HG02798 (cell line): ENCODE data around the gene RASD2.

Experiments
- ATAC-seq: cut with Tn5 transposase; IDR thresholded peaks from one replicate; pipeline ENCODE4 v1.9.1; 2021; ENCODE audit warnings: mild to moderate bottlenecking; ENCODE audit not compliant: unreplicated experiment, poor library complexity

Gene RASD2

GRCh38 chr22:35539487-35539886 is 1.1 kb upstream of the RASD2 start:
- ATAC-seq = no peak

DNA sequence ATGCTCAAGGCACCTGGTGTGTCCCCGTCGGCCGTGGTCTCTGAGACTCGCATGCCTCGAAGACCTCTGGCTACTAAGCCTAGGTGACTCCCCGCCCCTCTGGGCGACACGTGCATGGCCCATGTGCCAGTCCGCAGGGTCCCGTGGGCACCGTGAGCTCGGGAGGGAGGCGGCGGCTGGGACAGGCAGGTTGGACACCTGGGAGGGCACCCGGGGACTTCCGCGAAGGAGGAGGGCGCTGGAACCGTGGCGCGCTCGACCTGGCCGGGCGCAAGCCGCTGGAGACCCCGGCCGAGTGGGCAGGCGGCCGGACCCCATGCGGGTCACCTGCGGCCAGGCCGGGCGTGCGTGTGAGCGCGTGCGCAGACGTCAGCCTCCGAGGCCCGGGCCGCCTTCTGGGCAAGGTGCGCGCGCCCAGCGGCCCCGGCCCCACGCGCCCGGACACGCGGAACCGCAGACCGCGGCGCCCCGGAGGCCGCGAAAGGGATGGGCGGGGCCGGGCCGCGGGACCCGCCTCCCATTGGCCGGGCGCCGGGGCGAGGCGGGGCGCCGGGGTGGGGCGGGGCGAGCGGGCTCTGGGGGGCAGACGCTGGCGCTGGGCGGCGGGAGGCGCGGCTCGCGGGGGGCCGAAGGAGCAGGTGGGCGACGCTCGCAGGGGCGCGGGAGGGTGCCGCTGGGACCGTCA is 579 bp upstream of the RASD2 start:
- peak; percentile 84 for ATAC-seq

- no peak for ATAC-seq
Measured at GRCh38 chr22:35541254-35541748, 670 bp downstream of the RASD2 start.

GRCh38 chr22:35542157-35542938 is 1.7 kb downstream of the RASD2 start:
- ATAC-seq = no peak

DNA sequence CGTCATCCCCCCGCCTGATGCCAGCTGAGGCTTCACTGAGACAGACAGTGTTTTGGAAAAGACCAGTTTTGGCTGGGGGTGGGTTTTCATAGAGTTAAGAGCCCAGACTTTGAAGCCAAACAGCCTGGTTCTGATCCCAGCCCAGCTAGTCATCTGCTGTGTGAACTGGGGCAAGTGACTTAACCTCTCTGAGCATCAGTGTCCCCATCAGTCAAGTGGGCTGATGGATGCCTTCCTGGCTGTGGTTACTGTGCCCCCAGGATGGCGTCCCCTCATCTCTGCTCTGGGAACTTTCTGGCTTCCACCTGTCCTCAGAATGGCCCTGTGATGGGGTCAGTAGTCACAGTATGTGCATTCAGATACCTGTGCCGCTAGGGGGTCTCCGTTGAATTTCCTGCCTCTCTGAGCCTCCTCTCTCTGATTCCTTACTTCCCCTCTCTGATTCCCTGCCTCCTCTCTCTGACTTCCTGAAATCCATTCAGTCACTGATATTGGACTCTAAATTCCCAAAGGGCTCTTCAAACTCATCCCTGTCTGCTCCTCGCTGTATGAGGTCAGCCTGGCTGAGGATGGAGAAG is 2.4 kb downstream of the RASD2 start:
- ATAC-seq = no peak

DNA sequence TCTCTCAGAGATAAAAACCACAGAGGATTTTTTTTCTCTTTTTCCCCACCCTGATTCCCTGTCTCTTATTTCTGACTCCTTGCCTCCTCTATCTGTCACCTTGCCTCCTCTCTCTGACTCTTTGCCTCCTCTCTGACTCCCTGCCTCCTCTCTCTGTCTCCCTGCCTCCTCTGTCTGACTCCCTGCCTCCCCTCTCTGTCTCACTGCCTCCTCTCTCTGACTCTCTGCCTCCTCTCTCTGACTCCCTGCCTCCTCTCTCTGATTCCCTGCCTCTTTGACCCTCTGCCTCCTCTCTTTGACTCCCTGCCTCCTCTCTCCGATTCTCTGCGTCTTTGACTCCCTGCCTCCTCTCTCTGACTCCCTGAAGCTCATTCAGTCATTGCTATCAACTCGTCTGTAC is 3.1 kb downstream of the RASD2 start:
- no peak for ATAC-seq

GRCh38 chr22:35544189-35544588 is 3.6 kb downstream of the RASD2 start:
- ATAC-seq = no peak

DNA sequence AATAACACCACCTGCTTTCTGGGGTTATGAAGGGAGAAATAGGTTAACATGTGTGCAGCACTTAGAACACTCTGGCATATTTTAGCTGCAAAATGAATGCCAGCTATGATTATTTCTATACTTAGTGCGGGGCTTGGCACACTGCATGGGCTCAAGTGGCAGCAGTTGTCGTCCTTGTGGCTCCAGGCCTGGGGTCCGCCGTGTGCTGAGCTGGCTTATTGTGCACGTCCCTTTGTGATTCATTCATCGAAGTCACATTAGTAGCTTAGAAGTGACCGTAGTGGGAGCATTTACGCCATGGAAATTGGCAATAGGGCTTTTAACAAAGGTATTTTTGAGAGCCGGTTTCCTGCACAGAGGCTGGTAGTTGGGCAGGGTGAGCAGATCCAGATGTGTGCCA is 4.2 kb downstream of the RASD2 start:
- ATAC-seq = no peak

DNA sequence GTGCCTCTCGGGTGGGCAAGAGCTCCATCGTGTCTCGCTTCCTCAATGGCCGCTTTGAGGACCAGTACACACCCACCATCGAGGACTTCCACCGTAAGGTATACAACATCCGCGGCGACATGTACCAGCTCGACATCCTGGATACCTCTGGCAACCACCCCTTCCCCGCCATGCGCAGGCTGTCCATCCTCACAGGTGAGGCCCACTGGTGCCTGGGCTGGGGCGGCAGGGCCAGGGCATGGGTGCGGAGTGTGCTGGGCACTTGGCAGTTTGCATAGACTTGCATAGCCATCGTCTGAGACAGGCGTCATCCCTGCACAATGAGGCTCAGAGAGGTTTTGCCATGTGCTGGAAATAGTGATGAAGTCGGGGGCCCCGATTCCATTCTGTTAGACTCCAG is 6.3 kb downstream of the RASD2 start:
- ATAC-seq = no peak

- no peak for ATAC-seq
Measured at GRCh38 chr22:35547987-35548721, 7.5 kb downstream of the RASD2 start.

GRCh38 chr22:35548722-35549112 is 8.1 kb downstream of the RASD2 start:
- ATAC-seq = no peak

- no peak for ATAC-seq
Measured at GRCh38 chr22:35549328-35549727, 8.7 kb downstream of the RASD2 start.

DNA sequence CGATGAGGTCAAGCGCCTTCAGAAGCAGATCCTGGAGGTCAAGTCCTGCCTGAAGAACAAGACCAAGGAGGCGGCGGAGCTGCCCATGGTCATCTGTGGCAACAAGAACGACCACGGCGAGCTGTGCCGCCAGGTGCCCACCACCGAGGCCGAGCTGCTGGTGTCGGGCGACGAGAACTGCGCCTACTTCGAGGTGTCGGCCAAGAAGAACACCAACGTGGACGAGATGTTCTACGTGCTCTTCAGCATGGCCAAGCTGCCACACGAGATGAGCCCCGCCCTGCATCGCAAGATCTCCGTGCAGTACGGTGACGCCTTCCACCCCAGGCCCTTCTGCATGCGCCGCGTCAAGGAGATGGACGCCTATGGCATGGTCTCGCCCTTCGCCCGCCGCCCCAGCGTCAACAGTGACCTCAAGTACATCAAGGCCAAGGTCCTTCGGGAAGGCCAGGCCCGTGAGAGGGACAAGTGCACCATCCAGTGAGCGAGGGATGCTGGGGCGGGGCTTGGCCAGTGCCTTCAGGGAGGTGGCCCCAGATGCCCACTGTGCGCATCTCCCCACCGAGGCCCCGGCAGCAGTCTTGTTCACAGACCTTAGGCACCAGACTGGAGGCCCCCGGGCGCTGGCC is 11.0 kb downstream of the RASD2 start:
- ATAC-seq = no peak

DNA sequence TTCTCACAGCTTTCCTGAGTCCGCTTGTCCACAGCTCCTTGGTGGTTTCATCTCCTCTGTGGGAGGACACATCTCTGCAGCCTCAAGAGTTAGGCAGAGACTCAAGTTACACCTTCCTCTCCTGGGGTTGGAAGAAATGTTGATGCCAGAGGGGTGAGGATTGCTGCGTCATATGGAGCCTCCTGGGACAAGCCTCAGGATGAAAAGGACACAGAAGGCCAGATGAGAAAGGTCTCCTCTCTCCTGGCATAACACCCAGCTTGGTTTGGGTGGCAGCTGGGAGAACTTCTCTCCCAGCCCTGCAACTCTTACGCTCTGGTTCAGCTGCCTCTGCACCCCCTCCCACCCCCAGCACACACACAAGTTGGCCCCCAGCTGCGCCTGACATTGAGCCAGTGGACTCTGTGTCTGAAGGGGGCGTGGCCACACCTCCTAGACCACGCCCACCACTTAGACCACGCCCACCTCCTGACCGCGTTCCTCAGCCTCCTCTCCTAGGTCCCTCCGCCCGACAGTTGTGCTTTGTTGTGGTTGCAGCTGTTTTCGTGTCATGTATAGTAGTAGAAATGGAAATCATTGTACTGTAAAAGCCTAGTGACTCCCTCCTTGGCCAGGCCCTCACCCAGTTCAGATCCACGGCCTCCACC is 11.7 kb downstream of the RASD2 start:
- no peak for ATAC-seq

DNA sequence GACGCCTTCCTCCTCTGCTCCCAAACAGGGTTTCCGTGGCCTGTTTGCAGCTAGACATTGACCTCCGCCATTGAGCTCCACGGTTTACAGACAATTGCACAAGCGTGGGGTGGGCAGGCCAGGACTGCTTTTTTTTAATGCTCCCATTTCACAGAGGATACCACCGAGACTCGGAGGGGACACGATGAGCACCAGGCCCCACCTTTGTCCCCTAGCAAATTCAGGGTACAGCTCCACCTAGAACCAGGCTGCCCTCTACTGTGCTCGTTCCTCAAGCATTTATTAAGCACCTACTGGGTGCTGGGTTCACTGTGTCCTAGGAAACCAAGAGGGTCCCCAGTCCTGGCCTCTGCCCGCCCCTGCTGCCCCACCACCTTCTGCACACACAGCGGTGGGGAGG is 12.2 kb downstream of the RASD2 start:
- no peak for ATAC-seq

DNA sequence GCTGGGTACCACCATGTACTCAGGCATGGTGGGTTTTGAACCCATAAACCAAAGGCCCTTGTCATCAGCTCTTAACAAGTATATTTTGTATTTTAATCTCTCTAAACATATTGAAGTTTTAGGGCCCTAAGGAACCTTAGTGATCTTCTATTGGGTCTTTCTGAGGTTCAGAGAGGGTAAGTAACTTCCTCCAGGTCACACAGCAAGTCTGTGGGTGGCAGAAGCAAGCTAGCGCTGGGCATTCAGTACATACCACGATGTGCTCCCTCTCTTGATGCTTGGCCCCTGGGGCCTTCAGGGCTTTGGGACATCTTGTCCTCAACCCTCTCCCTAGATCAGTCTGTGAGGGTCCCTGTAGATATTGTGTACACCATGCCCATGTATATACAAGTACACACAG is 12.7 kb downstream of the RASD2 start:
- ATAC-seq = no peak

DNA sequence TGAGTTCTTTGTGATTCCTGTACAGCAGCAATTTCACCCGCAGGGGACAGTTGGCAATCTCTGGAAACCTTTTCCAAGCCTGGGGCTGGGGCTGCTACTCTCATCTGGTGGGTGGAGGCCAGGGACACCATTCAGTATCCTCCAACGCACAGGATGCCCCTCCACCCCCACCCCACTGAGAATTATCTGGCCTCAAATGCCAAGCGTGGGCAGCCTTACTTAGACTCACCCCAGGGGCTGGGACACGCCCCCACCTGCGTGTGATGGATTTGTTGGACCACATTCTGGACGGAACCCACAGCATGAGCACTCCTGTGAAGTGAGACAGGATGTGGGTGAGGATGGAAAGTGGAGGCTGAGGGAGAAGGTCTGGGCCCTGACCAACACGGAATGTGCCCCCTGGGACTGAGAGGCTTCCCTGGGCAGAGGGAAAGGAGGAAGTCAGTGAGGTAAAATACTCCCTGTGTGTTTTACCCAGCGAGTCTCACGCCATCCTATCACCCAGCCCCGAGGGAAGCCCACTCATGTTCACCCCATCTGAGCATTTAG is 13.7 kb downstream of the RASD2 start:
- no peak for ATAC-seq

DNA sequence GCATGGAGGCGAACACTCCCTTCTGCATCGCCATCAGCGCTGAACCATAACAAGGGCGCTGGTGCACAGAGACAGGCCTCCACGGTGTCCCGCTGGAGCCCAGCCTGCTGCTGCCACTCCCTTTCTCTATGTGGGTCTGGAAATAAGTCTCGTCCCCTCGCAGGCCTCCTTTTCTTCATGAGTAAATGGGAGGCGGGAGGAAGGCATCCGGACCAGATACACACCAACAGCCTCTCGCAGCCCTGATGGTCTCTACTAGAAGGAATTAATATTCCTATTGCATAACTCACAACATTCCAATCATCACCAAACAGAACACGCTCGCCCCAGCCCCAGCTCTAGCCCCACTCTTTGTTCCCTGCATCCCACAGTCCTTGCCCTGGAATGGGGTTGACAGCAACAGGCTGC is 14.9 kb downstream of the RASD2 start:
- ATAC-seq = no peak

DNA sequence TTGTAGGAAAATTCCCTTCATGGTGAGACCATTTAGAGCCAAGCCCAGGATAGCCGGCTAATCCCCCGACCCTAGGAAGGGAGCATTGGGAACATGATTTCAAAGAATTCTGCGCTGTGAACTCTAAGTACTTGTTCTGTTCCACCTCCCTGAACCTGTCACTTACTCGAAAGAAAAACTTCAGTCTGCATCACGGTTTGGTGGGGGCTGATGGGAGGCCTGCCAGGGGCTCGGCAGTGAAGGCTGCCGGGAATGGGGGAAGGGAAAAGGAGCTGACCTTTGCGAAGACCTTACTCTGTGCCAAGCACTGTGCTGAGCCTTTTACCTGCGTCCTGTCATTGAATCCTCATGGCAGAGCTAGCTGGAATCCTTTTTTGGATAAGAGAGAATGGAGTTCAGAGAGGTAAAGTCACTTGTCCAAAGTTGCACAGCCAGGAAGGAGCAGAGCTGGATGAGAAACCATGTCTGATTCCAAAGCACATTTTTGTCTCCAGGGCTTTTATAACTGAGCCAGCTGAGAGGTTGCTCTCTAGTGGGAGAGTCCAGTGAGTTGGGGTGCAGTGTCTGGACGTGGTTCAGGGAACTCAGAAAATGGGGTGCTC is 15.4 kb downstream of the RASD2 start:
- no peak for ATAC-seq
